Measurements from ENCODE around the gene C16orf87.

DNA sequence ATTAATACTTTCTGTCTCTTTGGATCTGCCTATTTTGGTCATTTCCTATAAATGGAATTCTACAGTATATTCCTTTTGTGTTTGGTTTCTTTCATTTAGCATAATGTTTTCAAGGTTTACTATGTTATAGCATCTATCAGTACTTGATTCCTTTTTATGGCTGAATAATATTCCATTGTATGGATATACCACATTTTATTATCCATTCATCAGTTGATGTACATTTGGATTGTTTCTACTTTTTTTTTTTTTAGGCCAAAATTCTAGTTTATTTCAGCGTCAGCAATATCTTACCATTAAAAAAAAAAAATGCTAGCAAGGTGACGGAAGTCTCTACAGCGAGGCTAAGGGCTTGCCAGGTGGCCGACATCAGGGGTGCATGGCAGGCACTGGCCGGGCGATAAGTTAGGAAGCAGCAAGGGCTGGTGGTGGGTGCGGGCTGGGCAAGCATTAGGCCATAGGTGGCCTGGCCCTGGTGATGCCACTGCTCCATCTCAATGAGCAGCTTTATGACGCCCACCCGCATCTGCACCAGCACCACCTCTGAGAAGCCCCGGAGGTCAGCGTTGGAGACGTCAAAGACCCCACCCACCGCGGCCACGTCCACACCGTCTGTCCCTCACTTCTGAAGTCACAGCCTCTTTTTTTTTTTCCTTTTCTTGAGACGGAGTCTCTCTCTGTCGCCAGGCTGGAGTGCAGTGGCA is 11.4 kb upstream of the C16orf87 start:
- no peak for TF ChIP-seq CTCF (IDR thresholded peaks at IDR 0.05; ENCODE audit: low read depth, low read length, poor library complexity, severe bottlenecking)
- TF ChIP-seq EZH2phosphoT487 (IDR thresholded peaks at IDR 0.05; ENCODE audit: borderline replicate concordance, low read length), result no peak

Data from DOHH2 (cell line).